ENCODE data around the gene CLCN2.

CLCN2 gene

DNA sequence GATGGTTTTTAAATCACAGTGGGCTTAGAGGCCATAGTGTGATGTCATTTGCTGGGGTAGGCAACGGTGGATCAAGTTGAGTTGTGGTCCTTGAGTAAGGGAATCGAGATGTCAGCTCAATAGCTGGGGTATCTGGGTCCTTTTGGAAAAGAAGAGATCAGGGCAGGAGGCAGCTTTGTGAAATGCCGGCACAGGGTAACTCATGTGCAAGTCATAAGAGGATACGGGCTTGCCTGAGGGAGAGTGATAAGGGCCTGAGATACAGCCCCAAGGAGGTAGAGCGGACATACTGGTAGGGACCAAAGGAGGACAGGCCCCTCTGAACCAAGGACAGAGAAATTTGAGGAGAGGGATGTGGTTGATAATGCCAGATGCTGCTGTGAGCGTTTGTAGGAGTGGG is 28.2 kb downstream of the CLCN2 start:
- Histone ChIP-seq H3K27ac (ENCODE audit: low read length) (peak overlapping the region; percentile 37), H3K36me3 (ENCODE audit: control insufficient read depth in 2 of 2, insufficient read depth in 2 of 2, low read length in 2 of 2) (peaks cover 61 to 63% of the 10 kb centered on the region in 2 donors), H3K9me3 (ENCODE audit: control insufficient read depth in 2 of 2, low read length in 2 of 2) (no peaks in the 10 kb centered on the region), H3K9ac (ENCODE audit: low read length in 2 of 2) (no peak overlapping the region), H3K27me3 (ENCODE audit: control insufficient read depth in 1 of 2, insufficient read depth in 2 of 2, low read length in 2 of 2) (no peaks in the 10 kb centered on the region), H3K4me1 (ENCODE audit: control insufficient read depth, insufficient read depth, low read length) (peaks cover 25% of the 10 kb centered on the region), H3K4me3 (ENCODE audit: low read length in 2 of 2) (no peak overlapping the region)

GRCh38 chr3:184332370-184333090 is 28.9 kb downstream of the CLCN2 start:
- peaks cover 19% of the 10 kb centered on the region for H3K4me1 ChIP-seq (ENCODE audit: control insufficient read depth, insufficient read depth, low read length)
- H3K27me3 ChIP-seq (ENCODE audit: control insufficient read depth in 1 of 2, insufficient read depth in 2 of 2, low read length in 2 of 2), result no peaks in the 10 kb centered on the region
- H3K27ac ChIP-seq (ENCODE audit: low read length), result peak overlapping the region; percentile 37
- no peaks in the 10 kb centered on the region for H3K9me3 ChIP-seq (ENCODE audit: control insufficient read depth in 2 of 2, low read length in 2 of 2)
- H3K36me3 ChIP-seq (ENCODE audit: control insufficient read depth in 2 of 2, insufficient read depth in 2 of 2, low read length in 2 of 2), result peaks cover 68% of the 10 kb centered on the region in 2 donors
- H3K9ac ChIP-seq (ENCODE audit: low read length in 2 of 2), result no peak overlapping the region
- H3K4me3 ChIP-seq (ENCODE audit: low read length in 2 of 2), result no peak overlapping the region

DNA sequence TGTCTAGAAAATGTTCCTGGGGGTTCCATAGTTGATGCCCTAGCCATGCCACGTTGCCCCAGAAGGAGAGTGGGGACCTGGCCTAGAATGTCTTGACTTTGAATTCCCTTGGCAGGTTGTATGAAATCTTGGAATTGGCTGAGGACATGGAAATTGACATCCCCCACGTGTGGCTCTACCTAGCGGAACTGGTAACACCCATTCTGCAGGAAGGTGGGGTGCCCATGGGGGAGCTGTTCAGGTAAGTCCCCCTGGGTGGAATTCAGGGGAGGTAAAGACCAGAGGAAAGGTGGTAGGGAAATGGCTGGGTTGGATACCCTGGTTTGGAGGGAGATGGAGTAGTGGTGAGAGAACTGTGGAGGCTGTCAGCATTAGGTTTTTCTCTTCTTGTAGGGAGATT is 32.9 kb downstream of the CLCN2 start:
- Histone ChIP-seq H3K27ac (ENCODE audit: low read length) (no peak overlapping the region), H3K9ac (ENCODE audit: low read length in 2 of 2) (no peak overlapping the region), H3K27me3 (ENCODE audit: control insufficient read depth in 1 of 2, insufficient read depth in 2 of 2, low read length in 2 of 2) (no peaks in the 10 kb centered on the region), H3K4me3 (ENCODE audit: low read length in 2 of 2) (no peak overlapping the region), H3K9me3 (ENCODE audit: control insufficient read depth in 2 of 2, low read length in 2 of 2) (no peaks in the 10 kb centered on the region), H3K36me3 (ENCODE audit: control insufficient read depth in 2 of 2, insufficient read depth in 2 of 2, low read length in 2 of 2) (peaks cover 91 to 94% of the 10 kb centered on the region in 2 donors), H3K4me1 (ENCODE audit: control insufficient read depth, insufficient read depth, low read length) (no peaks in the 10 kb centered on the region)

DNA sequence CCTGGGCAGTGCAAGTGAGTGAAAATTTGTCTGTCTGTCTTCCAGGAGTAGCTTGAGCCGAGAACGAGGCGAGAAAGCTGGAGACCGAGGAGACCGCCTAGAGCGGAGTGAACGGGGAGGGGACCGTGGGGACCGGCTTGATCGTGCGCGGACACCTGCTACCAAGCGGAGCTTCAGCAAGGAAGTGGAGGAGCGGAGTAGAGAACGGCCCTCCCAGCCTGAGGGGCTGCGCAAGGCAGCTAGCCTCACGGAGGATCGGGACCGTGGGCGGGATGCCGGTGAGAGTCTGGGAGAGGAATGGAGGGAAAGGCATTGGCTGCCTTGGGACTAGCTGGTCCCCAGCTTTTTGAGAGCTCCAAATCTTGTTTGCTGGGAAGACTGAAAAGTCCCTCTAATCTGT is 34.2 kb downstream of the CLCN2 start:
- Histone ChIP-seq H3K4me1 (ENCODE audit: control insufficient read depth, insufficient read depth, low read length) (peaks cover 5% of the 10 kb centered on the region), H3K27me3 (ENCODE audit: control insufficient read depth in 1 of 2, insufficient read depth in 2 of 2, low read length in 2 of 2) (no peaks in the 10 kb centered on the region), H3K27ac (ENCODE audit: low read length) (peak overlapping the region; percentile 11), H3K9me3 (ENCODE audit: control insufficient read depth in 2 of 2, low read length in 2 of 2) (no peaks in the 10 kb centered on the region), H3K9ac (ENCODE audit: low read length in 2 of 2) (no peak overlapping the region), H3K36me3 (ENCODE audit: control insufficient read depth in 2 of 2, insufficient read depth in 2 of 2, low read length in 2 of 2) (peaks cover 92 to 94% of the 10 kb centered on the region in 2 donors), H3K4me3 (ENCODE audit: low read length in 2 of 2) (no peak overlapping the region)

- Histone ChIP-seq H3K36me3 (ENCODE audit: control insufficient read depth in 2 of 2, insufficient read depth in 2 of 2, low read length in 2 of 2) (peaks cover 91 to 94% of the 10 kb centered on the region in 2 donors), H3K4me1 (ENCODE audit: control insufficient read depth, insufficient read depth, low read length) (peaks cover 11% of the 10 kb centered on the region), H3K9ac (ENCODE audit: low read length in 2 of 2) (no peak overlapping the region), H3K27ac (ENCODE audit: low read length) (no peak overlapping the region), H3K27me3 (ENCODE audit: control insufficient read depth in 1 of 2, insufficient read depth in 2 of 2, low read length in 2 of 2) (no peaks in the 10 kb centered on the region), H3K9me3 (ENCODE audit: control insufficient read depth in 2 of 2, low read length in 2 of 2) (no peaks in the 10 kb centered on the region), H3K4me3 (ENCODE audit: low read length in 2 of 2) (no peak overlapping the region)
Observed at GRCh38 chr3:184325715-184326369, 35.6 kb downstream of the CLCN2 start.

DNA sequence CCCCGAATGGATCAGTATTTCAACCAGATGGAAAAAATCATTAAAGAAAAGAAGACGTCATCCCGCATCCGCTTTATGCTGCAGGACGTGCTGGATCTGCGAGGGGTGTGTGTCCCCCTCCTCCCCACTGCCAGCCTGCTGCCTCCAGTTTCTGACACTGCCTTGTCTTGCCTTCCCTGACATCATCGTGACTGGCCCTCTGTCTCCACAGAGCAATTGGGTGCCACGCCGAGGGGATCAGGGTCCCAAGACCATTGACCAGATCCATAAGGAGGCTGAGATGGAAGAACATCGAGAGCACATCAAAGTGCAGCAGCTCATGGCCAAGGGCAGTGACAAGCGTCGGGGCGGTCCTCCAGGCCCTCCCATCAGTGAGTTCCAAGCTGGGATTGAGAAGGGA is 36.1 kb downstream of the CLCN2 start:
- Histone ChIP-seq H3K9ac (ENCODE audit: low read length in 2 of 2) (no peak overlapping the region), H3K9me3 (ENCODE audit: control insufficient read depth in 2 of 2, low read length in 2 of 2) (no peaks in the 10 kb centered on the region), H3K36me3 (ENCODE audit: control insufficient read depth in 2 of 2, insufficient read depth in 2 of 2, low read length in 2 of 2) (peaks cover 93 to 97% of the 10 kb centered on the region in 2 donors), H3K4me1 (ENCODE audit: control insufficient read depth, insufficient read depth, low read length) (peaks cover 17% of the 10 kb centered on the region), H3K4me3 (ENCODE audit: low read length in 2 of 2) (no peak overlapping the region), H3K27me3 (ENCODE audit: control insufficient read depth in 1 of 2, insufficient read depth in 2 of 2, low read length in 2 of 2) (no peaks in the 10 kb centered on the region), H3K27ac (ENCODE audit: low read length) (no peak overlapping the region)

DNA sequence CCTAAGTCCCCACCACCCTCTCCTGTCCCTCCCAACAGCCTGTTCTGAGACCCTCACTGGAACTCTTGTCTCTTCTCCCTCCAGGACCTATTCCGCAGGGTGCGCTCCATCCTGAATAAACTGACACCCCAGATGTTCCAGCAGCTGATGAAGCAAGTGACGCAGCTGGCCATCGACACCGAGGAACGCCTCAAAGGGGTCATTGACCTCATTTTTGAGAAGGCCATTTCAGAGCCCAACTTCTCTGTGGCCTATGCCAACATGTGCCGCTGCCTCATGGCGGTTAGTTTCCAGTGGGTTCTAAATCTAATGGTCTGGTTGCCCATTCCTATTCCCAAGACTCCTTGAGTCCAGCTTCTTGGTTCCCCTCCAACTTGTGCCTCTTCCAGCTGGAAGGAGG is 37.7 kb downstream of the CLCN2 start:
- Histone ChIP-seq H3K9ac (ENCODE audit: low read length in 2 of 2) (no peak overlapping the region), H3K36me3 (ENCODE audit: control insufficient read depth in 2 of 2, insufficient read depth in 2 of 2, low read length in 2 of 2) (peaks cover 79 to 83% of the 10 kb centered on the region in 2 donors), H3K4me1 (ENCODE audit: control insufficient read depth, insufficient read depth, low read length) (peaks cover 31% of the 10 kb centered on the region), H3K9me3 (ENCODE audit: control insufficient read depth in 2 of 2, low read length in 2 of 2) (no peaks in the 10 kb centered on the region), H3K27ac (ENCODE audit: low read length) (no peak overlapping the region), H3K27me3 (ENCODE audit: control insufficient read depth in 1 of 2, insufficient read depth in 2 of 2, low read length in 2 of 2) (no peaks in the 10 kb centered on the region), H3K4me3 (ENCODE audit: low read length in 2 of 2) (no peak overlapping the region)

DNA sequence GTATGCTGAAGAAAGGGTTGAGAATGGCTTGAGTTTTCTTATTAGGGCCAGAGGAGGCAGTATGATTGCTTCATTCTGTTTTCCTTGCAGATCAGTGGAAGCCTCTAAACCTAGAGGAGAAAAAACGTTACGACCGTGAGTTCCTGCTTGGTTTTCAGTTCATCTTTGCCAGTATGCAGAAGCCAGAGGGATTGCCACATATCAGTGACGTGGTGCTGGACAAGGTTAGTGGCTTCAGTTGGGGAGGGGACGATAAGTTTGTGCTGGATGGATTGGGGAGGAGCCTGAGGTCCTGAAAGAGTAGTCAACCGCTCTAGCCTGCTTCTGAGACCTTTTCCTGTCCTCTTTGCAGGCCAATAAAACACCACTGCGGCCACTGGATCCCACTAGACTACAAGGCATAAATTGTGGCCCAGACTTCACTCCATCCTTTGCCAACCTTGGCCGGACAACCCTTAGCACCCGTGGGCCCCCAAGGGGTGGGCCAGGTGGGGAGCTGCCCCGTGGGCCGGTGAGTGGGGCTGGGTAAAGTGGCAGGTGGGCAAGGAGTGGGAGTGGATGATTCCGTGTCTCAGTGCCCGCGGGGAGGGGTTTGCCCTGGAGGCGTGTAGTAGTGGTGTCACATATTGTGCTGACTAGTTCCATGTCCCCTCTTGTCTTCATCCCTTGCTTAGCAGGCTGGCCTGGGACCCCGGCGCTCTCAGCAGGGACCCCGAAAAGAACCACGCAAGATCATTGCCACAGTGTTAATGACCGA is 38.5 kb downstream of the CLCN2 start:
- no peak overlapping the region for H3K4me3 ChIP-seq (ENCODE audit: low read length in 2 of 2)
- H3K27me3 ChIP-seq (ENCODE audit: control insufficient read depth in 1 of 2, insufficient read depth in 2 of 2, low read length in 2 of 2), result no peaks in the 10 kb centered on the region
- peaks cover 31% of the 10 kb centered on the region for H3K4me1 ChIP-seq (ENCODE audit: control insufficient read depth, insufficient read depth, low read length)
- no peak overlapping the region for H3K27ac ChIP-seq (ENCODE audit: low read length)
- H3K9me3 ChIP-seq (ENCODE audit: control insufficient read depth in 2 of 2, low read length in 2 of 2), result no peaks in the 10 kb centered on the region
- H3K9ac ChIP-seq (ENCODE audit: low read length in 2 of 2), result no peak overlapping the region
- peaks cover 73 to 76% of the 10 kb centered on the region in 2 donors for H3K36me3 ChIP-seq (ENCODE audit: control insufficient read depth in 2 of 2, insufficient read depth in 2 of 2, low read length in 2 of 2)

GRCh38 chr3:184321666-184322065 is 39.7 kb downstream of the CLCN2 start:
- Histone ChIP-seq H3K27ac (ENCODE audit: low read length) (peak overlapping the region; percentile 98), H3K9ac (ENCODE audit: low read length in 2 of 2) (no peak overlapping the region), H3K4me1 (ENCODE audit: control insufficient read depth, insufficient read depth, low read length) (peaks cover 43% of the 10 kb centered on the region), H3K4me3 (ENCODE audit: low read length in 2 of 2) (no peak overlapping the region), H3K27me3 (ENCODE audit: control insufficient read depth in 1 of 2, insufficient read depth in 2 of 2, low read length in 2 of 2) (no peaks in the 10 kb centered on the region), H3K9me3 (ENCODE audit: control insufficient read depth in 2 of 2, low read length in 2 of 2) (no peaks in the 10 kb centered on the region), H3K36me3 (ENCODE audit: control insufficient read depth in 2 of 2, insufficient read depth in 2 of 2, low read length in 2 of 2) (peaks cover 64 to 76% of the 10 kb centered on the region in 2 donors)

DNA sequence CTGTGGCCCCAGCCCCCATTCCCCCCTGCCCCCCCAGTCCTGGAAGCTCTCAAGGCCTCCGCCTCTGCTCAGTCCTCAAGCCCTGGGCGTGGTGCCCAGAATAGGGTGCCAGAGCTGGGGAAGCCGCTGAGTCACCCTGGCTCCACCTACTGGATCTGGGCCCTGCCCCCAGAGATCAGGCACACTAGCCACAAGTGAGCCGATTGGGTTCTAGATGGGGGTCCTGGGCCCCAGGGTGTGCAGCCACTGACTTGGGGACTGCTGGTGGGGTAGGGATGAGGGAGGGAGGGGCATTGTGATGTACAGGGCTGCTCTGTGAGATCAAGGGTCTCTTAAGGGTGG is 41.3 kb downstream of the CLCN2 start:
- peak overlapping the region; percentile 50 to 61 for H3K4me3 ChIP-seq (ENCODE audit: low read length in 2 of 2)
- H3K27ac ChIP-seq (ENCODE audit: low read length), result peak overlapping the region; percentile 98
- no peaks in the 10 kb centered on the region for H3K9me3 ChIP-seq (ENCODE audit: control insufficient read depth in 2 of 2, low read length in 2 of 2)
- no peaks in the 10 kb centered on the region for H3K27me3 ChIP-seq (ENCODE audit: control insufficient read depth in 1 of 2, insufficient read depth in 2 of 2, low read length in 2 of 2)
- H3K9ac ChIP-seq (ENCODE audit: low read length in 2 of 2), result peak overlapping the region; percentile 47 to 55
- H3K36me3 ChIP-seq (ENCODE audit: control insufficient read depth in 2 of 2, insufficient read depth in 2 of 2, low read length in 2 of 2), result peaks cover 48 to 61% of the 10 kb centered on the region in 2 donors
- peaks cover 53% of the 10 kb centered on the region for H3K4me1 ChIP-seq (ENCODE audit: control insufficient read depth, insufficient read depth, low read length)
